DOHH2 (cell line): ENCODE measurements around the gene KLHL36.

Experiments
- EZH2phosphoT487 ChIP-seq: fragments of 200-600 bp; sonication (generic); IDR thresholded peaks from 2 replicates; pipeline ENCODE4 v1.6.1; 2017; ENCODE audit warnings: borderline replicate concordance, mild to moderate bottlenecking, antibody characterized with exemption, low read length, moderate library complexity, mixed read lengths
- TF ChIP-seq, protein P1 (sequence below): fragments of 200-600 bp; sonication (generic); IDR thresholded peaks from one replicate; pipeline ENCODE4 v1.5.1; 2014; ENCODE audit warnings: antibody characterized with exemption, mild to moderate bottlenecking, low read depth, low read length; ENCODE audit not compliant: poor library complexity, severe bottlenecking

DNA sequence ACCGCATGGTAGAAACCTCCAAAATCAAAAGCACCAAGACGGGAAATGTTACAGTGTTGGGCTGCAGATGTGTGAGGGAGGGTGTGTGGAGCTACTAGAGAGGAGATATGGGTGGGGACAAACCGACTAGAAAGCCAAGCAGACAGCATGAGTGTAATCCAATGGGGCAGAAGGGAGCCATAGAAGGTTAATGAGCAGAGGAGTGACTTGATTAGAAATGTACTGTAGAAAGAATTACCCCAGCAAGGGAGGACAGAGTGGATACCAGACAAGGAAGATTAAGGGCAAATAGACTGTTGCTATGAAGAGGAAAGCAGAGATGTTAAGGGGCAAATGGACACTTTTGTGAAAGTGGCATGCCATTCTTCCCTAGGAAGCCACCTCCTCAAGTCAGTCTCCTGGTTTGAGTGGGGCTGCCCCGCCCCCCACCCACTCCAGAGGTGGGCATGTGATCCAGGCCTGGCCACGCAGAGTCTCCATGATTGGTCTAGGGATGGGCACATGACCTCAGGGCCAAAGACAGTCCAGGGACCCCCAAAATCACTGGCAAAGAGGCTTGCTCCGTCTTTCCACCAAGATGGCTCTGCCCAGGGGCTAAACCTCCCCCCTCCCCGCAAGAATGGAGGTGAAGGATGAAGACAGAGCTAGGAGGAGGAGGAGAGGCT is 34.8 kb upstream of the KLHL36 start:
- TF ChIP-seq, protein P1, sequence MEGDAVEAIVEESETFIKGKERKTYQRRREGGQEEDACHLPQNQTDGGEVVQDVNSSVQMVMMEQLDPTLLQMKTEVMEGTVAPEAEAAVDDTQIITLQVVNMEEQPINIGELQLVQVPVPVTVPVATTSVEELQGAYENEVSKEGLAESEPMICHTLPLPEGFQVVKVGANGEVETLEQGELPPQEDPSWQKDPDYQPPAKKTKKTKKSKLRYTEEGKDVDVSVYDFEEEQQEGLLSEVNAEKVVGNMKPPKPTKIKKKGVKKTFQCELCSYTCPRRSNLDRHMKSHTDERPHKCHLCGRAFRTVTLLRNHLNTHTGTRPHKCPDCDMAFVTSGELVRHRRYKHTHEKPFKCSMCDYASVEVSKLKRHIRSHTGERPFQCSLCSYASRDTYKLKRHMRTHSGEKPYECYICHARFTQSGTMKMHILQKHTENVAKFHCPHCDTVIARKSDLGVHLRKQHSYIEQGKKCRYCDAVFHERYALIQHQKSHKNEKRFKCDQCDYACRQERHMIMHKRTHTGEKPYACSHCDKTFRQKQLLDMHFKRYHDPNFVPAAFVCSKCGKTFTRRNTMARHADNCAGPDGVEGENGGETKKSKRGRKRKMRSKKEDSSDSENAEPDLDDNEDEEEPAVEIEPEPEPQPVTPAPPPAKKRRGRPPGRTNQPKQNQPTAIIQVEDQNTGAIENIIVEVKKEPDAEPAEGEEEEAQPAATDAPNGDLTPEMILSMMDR: no peak
- no peak for TF ChIP-seq EZH2phosphoT487
